ENCODE measurements around the gene FBXO40.

GRCh38 chr3:121641127-121641526 is 47.9 kb downstream of the FBXO40 start:
- TF ChIP-seq CTCF (conservative IDR thresholded peaks at IDR 0.05; ENCODE audit: low read depth in 2 of 2) (no peak), POLR2AphosphoS5 (IDR thresholded peaks at IDR 0.05; ENCODE audit: low read depth) (no peak)

All from GM23338 (cell line).